Measurements from ENCODE around the gene USPL1. TPM values are rescaled to one million over a fixed set of nuclear protein-coding genes. Genes with fewer than 3 reads are reported as not detected.

The USPL1 gene
- total RNA-seq, 1 experiment from 2014 or later, result 20.1 TPM

- no peak for DNase-seq (ENCODE audit: low read depth)
Measured at GRCh38 chr13:30656178-30656577, 38.5 kb downstream of the USPL1 start.

- DNase-seq (ENCODE audit: low read depth), result no peak
Measured at GRCh38 chr13:30659980-30660379, 42.3 kb downstream of the USPL1 start.

GRCh38 chr13:30660796-30661195 lies 43.1 kb downstream of the USPL1 start:
- no peak for DNase-seq (ENCODE audit: low read depth)

GRCh38 chr13:30664689-30665275 lies 47.1 kb downstream of the USPL1 start:
- no peak for DNase-seq (ENCODE audit: low read depth)

GRCh38 chr13:30665638-30666037 lies 47.9 kb downstream of the USPL1 start:
- no peak for DNase-seq (ENCODE audit: low read depth)

GRCh38 chr13:30666113-30666512 lies 48.4 kb downstream of the USPL1 start:
- DNase-seq (ENCODE audit: low read depth), result no peak

- no peak for DNase-seq (ENCODE audit: low read depth)
Measured at GRCh38 chr13:30667014-30667413, 49.3 kb downstream of the USPL1 start.

- no peak for DNase-seq (ENCODE audit: low read depth)
Measured at GRCh38 chr13:30668312-30668711, 50.6 kb downstream of the USPL1 start.

- DNase-seq (ENCODE audit: low read depth), result no peak
Measured at GRCh38 chr13:30671271-30671815, 53.6 kb downstream of the USPL1 start.

GRCh38 chr13:30673669-30674521 lies 56.2 kb downstream of the USPL1 start:
- peak; percentile 84 for DNase-seq (ENCODE audit: low read depth)

- no peak for DNase-seq (ENCODE audit: low read depth)
Measured at GRCh38 chr13:30675717-30676116, 58.0 kb downstream of the USPL1 start.

GRCh38 chr13:30676672-30677071 lies 59.0 kb downstream of the USPL1 start:
- DNase-seq (ENCODE audit: low read depth), result peak; percentile 61

- DNase-seq (ENCODE audit: low read depth), result peak; percentile 26
Measured at GRCh38 chr13:30679483-30680330, 62.0 kb downstream of the USPL1 start.

GRCh38 chr13:30681843-30682242 lies 64.1 kb downstream of the USPL1 start:
- DNase-seq (ENCODE audit: low read depth), result peak; percentile 43

- no peak for DNase-seq (ENCODE audit: low read depth)
Measured at GRCh38 chr13:30685320-30685859, 67.7 kb downstream of the USPL1 start.

GRCh38 chr13:30685987-30686386 lies 68.3 kb downstream of the USPL1 start:
- no peak for DNase-seq (ENCODE audit: low read depth)

GRCh38 chr13:30687601-30688000 lies 69.9 kb downstream of the USPL1 start:
- no peak for DNase-seq (ENCODE audit: low read depth)

GRCh38 chr13:30689752-30690151 lies 72.0 kb downstream of the USPL1 start:
- no peak for DNase-seq (ENCODE audit: low read depth)

- DNase-seq (ENCODE audit: low read depth), result peak; percentile 95
Measured at GRCh38 chr13:30690282-30691188, 72.8 kb downstream of the USPL1 start.

GRCh38 chr13:30692113-30692512 lies 74.4 kb downstream of the USPL1 start:
- no peak for DNase-seq (ENCODE audit: low read depth)

All from RPMI7951 (cell line).